Parathyroid adenoma (tissue), 2 donors: Measurements from ENCODE around the gene PSRC1.

Experiments used
- H2AFZ ChIP-seq: fragments of 300-600 bp; sonication (generic); one replicate; pipeline ENCODE4 v1.7.0; 2017; ENCODE audit warnings: antibody characterized with exemption, mild to moderate bottlenecking
- H3K27ac ChIP-seq: fragments of 300-600 bp; sonication (generic); one replicate; pipeline ENCODE4 v1.7.0; 2017
- H3K27me3 ChIP-seq: fragments of 300-600 bp; sonication (generic); one replicate; pipeline ENCODE4 v1.7.0; 2017; ENCODE audit warnings: low read length; ENCODE audit not compliant: control insufficient read depth, insufficient read depth
- H3K36me3 ChIP-seq: fragments of 300-600 bp; sonication (generic); one replicate; pipeline ENCODE4 v1.7.0; 2017; ENCODE audit warnings: low read length; ENCODE audit not compliant: control insufficient read depth, insufficient read depth
- H3K4me1 ChIP-seq: fragments of 300-600 bp; sonication (generic); one replicate; pipeline ENCODE4 v1.7.0; 2017; ENCODE audit warnings: control low read depth
- H3K4me2 ChIP-seq: fragments of 300-600 bp; sonication (generic); one replicate; pipeline ENCODE4 v1.7.0; 2017; ENCODE audit warnings: low read length
- H3K4me3 ChIP-seq: fragments of 300-600 bp; sonication (generic); one replicate; pipeline ENCODE4 v1.7.0; 2017; ENCODE audit warnings: low read depth, low read length
- H3K79me2 ChIP-seq: fragments of 300-600 bp; sonication (generic); one replicate; pipeline ENCODE4 v1.7.0; 2017; ENCODE audit warnings: control low read depth
- H3K9ac ChIP-seq: fragments of 300-600 bp; sonication (generic); one replicate; pipeline ENCODE4 v1.7.0; 2017; ENCODE audit warnings: mild to moderate bottlenecking
- H3K9me3 ChIP-seq: fragments of 300-600 bp; sonication (generic); one replicate; pipeline ENCODE4 v1.7.0; 2017; ENCODE audit warnings: low read length; ENCODE audit not compliant: control insufficient read depth
- TF ChIP-seq, protein P1 (sequence below): fragments of 300-600 bp; sonication (generic); IDR thresholded peaks from one replicate; pipeline ENCODE4 v1.7.0; 2017; ENCODE audit warnings: antibody characterized with exemption, mild to moderate bottlenecking
- donor health status: primary hyperparathyroidism.

PSRC1 gene

GRCh38 chr1:109240158-109241152 is 42.5 kb downstream of the PSRC1 start:
- H3K4me3 ChIP-seq = no peak overlapping the region

DNA sequence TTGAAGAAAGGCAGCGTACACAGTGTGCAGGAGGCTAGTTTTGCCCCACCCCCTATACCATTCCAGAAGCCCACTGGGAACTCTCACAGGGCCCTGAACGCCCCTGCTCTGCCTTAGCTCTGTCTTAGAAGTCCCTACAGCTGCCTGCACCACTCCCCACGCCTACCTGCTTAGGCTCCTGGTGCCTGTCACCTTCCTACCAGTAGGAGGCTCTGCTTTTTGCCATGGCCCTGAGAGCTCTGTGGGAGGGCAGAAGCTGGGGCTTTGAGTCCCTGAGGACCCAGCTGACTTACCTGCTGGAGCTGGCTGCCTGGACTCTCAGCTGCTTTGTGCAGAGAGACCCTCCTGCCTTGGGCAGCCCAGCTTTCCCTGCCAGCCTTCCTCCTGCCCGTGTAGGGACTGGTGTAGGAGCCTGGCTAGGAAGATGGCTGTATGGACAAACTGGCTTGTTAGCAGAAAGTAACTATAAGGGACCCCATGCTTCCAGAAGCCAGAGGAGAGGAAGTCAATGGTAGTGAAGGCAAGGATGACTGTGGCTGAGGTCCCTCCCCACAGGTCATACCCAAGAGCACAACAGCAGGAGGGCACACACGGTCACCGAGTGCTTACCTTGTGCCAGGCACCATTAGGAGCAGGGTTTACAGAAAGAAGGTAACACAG is 43.4 kb downstream of the PSRC1 start:
- H3K79me2 ChIP-seq = no peaks in the 10 kb centered on the region
- peaks cover 2% of the 10 kb centered on the region for H3K4me1 ChIP-seq
- H3K27me3 ChIP-seq = no peaks in the 10 kb centered on the region
- H3K9me3 ChIP-seq = no peaks in the 10 kb centered on the region
- no peak overlapping the region for H3K4me2 ChIP-seq
- H3K4me3 ChIP-seq = no peak overlapping the region
- H2AFZ ChIP-seq = no peak overlapping the region
- H3K9ac ChIP-seq = no peak overlapping the region
- TF ChIP-seq, protein P1, sequence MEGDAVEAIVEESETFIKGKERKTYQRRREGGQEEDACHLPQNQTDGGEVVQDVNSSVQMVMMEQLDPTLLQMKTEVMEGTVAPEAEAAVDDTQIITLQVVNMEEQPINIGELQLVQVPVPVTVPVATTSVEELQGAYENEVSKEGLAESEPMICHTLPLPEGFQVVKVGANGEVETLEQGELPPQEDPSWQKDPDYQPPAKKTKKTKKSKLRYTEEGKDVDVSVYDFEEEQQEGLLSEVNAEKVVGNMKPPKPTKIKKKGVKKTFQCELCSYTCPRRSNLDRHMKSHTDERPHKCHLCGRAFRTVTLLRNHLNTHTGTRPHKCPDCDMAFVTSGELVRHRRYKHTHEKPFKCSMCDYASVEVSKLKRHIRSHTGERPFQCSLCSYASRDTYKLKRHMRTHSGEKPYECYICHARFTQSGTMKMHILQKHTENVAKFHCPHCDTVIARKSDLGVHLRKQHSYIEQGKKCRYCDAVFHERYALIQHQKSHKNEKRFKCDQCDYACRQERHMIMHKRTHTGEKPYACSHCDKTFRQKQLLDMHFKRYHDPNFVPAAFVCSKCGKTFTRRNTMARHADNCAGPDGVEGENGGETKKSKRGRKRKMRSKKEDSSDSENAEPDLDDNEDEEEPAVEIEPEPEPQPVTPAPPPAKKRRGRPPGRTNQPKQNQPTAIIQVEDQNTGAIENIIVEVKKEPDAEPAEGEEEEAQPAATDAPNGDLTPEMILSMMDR = peak; percentile 39
- H3K27ac ChIP-seq = peak overlapping the region; percentile 51
- no peaks in the 10 kb centered on the region for H3K36me3 ChIP-seq

More at GRCh38 chr1:109240158-109241152, 42.5 kb downstream of the PSRC1 start:
- H3K4me2 ChIP-seq = no peak overlapping the region
- no peaks in the 10 kb centered on the region for H3K9me3 ChIP-seq
- no peak overlapping the region for H3K9ac ChIP-seq
- peaks cover 2% of the 10 kb centered on the region for H3K4me1 ChIP-seq
- H3K79me2 ChIP-seq = no peaks in the 10 kb centered on the region
- TF ChIP-seq, protein P1 = no peak
- no peaks in the 10 kb centered on the region for H3K27me3 ChIP-seq
- H3K27ac ChIP-seq = peak overlapping the region; percentile 51
- H2AFZ ChIP-seq = peak overlapping the region; percentile 53
- H3K36me3 ChIP-seq = no peaks in the 10 kb centered on the region

DNA sequence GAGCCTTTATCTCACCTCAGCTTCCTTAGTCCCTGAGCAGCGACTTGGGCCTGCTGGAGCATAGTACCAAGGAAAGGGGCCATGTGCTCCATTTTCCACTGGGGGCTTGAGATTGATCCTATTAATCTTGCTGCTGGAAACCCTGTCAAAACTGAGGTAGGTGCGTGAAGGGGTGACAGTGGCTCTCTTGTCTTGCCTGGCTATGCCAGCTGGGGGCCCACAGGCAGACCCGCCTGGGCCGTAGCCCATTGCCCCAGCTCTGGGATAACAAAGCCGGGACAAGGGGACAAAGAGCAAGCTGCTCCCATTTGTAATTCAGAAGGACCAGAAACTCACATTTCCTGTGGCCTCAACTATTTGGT is 43.9 kb downstream of the PSRC1 start:
- Histone ChIP-seq H3K9ac (no peak overlapping the region), H3K36me3 (no peaks in the 10 kb centered on the region), H3K27ac (no peak overlapping the region), H3K4me2 (no peak overlapping the region), H3K27me3 (no peaks in the 10 kb centered on the region), H2AFZ (no peak overlapping the region), H3K4me3 (no peak overlapping the region), H3K9me3 (no peaks in the 10 kb centered on the region), H3K4me1 (peaks cover 2% of the 10 kb centered on the region), H3K79me2 (no peaks in the 10 kb centered on the region)
- TF ChIP-seq, protein P1 = no peak

GRCh38 chr1:109238382-109238781 is 44.6 kb downstream of the PSRC1 start:
- Histone ChIP-seq H3K79me2 (no peaks in the 10 kb centered on the region), H3K9ac (no peak overlapping the region), H3K4me2 (no peak overlapping the region), H3K4me3 (no peak overlapping the region), H3K36me3 (no peaks in the 10 kb centered on the region), H3K9me3 (no peaks in the 10 kb centered on the region), H2AFZ (no peak overlapping the region), H3K27ac (no peak overlapping the region), H3K27me3 (no peaks in the 10 kb centered on the region), H3K4me1 (peaks cover 2% of the 10 kb centered on the region)
- TF ChIP-seq, protein P1 = no peak
